Prostate gland (tissue), 2 donors: Measurements from ENCODE around the gene DHRS7.

ENCODE experiments used
- POLR2AphosphoS5 ChIP-seq: sonication (generic); formaldehyde crosslinking; IDR thresholded peaks from one replicate; pipeline ENCODE4 v1.6.1; 2017; ENCODE audit warnings: antibody characterized with exemption
- TF ChIP-seq, protein P1 (sequence below), 4 experiments: fragments of 200-600 bp in 2 of 4; fragments of 450-650 bp in 2 of 4; sonication (generic) in 2 of 4; IDR thresholded peaks; 1 replicate in 3 of 4; 2 replicates in 1 of 4; pipeline ENCODE4 v1.5.1; 2016 to 2019; ENCODE audit warnings: antibody characterized with exemption in 4 of 4, mild to moderate bottlenecking in 2 of 4, moderate library complexity in 2 of 4

GRCh38 chr14:60212503-60213371 is 47.5 kb upstream of the DHRS7 start:
- TF ChIP-seq, protein P1, sequence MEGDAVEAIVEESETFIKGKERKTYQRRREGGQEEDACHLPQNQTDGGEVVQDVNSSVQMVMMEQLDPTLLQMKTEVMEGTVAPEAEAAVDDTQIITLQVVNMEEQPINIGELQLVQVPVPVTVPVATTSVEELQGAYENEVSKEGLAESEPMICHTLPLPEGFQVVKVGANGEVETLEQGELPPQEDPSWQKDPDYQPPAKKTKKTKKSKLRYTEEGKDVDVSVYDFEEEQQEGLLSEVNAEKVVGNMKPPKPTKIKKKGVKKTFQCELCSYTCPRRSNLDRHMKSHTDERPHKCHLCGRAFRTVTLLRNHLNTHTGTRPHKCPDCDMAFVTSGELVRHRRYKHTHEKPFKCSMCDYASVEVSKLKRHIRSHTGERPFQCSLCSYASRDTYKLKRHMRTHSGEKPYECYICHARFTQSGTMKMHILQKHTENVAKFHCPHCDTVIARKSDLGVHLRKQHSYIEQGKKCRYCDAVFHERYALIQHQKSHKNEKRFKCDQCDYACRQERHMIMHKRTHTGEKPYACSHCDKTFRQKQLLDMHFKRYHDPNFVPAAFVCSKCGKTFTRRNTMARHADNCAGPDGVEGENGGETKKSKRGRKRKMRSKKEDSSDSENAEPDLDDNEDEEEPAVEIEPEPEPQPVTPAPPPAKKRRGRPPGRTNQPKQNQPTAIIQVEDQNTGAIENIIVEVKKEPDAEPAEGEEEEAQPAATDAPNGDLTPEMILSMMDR (IDR thresholded peaks at IDR 0.05), result no peak
- TF ChIP-seq POLR2AphosphoS5, result no peak
